Neural cell (in vitro differentiated cells): ENCODE results near the gene ELF1. TPM values are rescaled to one million over a fixed set of nuclear protein-coding genes. Genes with fewer than 3 reads are reported as not detected.
"Not testable (repeated sequence)": the region's sequence is repeated elsewhere in the genome, so short reads cannot be mapped to it uniquely, and the experiment has no call there.

Experiments used
- H2AFZ ChIP-seq: fragments of 200-600, 300-800 bp; sonication (generic), shearing (Covaris generic); 2 replicates; pipeline ENCODE4 v1.6.0; 2014; ENCODE audit warnings: low read depth, mild to moderate bottlenecking, antibody characterized with exemption, low read length, moderate library complexity
- H3F3A ChIP-seq: fragments of 200-600 bp; shearing (Covaris generic); 2 replicates; pipeline ENCODE4 v1.6.1; 2016; ENCODE audit warnings: mild to moderate bottlenecking, moderate library complexity, mixed read lengths, antibody characterized with exemption, low read length; ENCODE audit not compliant: insufficient read depth, poor library complexity, severe bottlenecking
- H3K27ac ChIP-seq: fragments of 200-600, 300-800 bp; sonication (generic), shearing (Covaris generic); 2 replicates; pipeline ENCODE4 v1.5.1; 2014; ENCODE audit warnings: mild to moderate bottlenecking, low read length, moderate library complexity
- H3K27me3 ChIP-seq: fragments of 300-800, 200-600 bp; sonication (generic), shearing (Covaris generic); 2 replicates; pipeline ENCODE4 v1.6.0; 2014; ENCODE audit warnings: mild to moderate bottlenecking, low read depth, low read length, moderate library complexity; ENCODE audit not compliant: insufficient read depth
- H3K36me3 ChIP-seq: fragments of 300-800, 200-600 bp; sonication (generic), shearing (Covaris generic); 2 replicates; pipeline ENCODE4 v1.5.1; 2014; ENCODE audit warnings: mild to moderate bottlenecking, antibody characterized with exemption, low read length, moderate library complexity; ENCODE audit not compliant: insufficient read depth
- H3K4me2 ChIP-seq: fragments of 300-800, 200-600 bp; sonication (generic), shearing (Covaris generic); 2 replicates; pipeline ENCODE4 v1.6.0; 2014; ENCODE audit warnings: mild to moderate bottlenecking, low read length
- H3K4me3 ChIP-seq: fragments of 300-800, 200-600 bp; sonication (generic), shearing (Covaris generic); 2 replicates; pipeline ENCODE4 v1.5.1; 2014; ENCODE audit warnings: mild to moderate bottlenecking, low read length, moderate library complexity
- H3K79me2 ChIP-seq: fragments of 200-600 bp; shearing (Covaris generic); replicated peaks from 2 replicates; pipeline ENCODE4 v1.6.0; 2014; ENCODE audit warnings: mild to moderate bottlenecking, low read length, moderate library complexity; ENCODE audit not compliant: insufficient read depth
- H3K9ac ChIP-seq: fragments of 300-800, 200-600 bp; sonication (generic), shearing (Covaris generic); 2 replicates; pipeline ENCODE4 v1.6.1; 2016; ENCODE audit warnings: mild to moderate bottlenecking, low read length, mixed read lengths
- H3K9me2 ChIP-seq: fragments of 200-600 bp; shearing (Covaris generic); 2 replicates; pipeline ENCODE4 v1.6.1; 2016; ENCODE audit warnings: mild to moderate bottlenecking, low read length, mixed read lengths; ENCODE audit not compliant: insufficient read depth
- H3K9me3 ChIP-seq: fragments of 200-600, 300-800 bp; sonication (generic), shearing (Covaris generic); 2 replicates; pipeline ENCODE4 v1.6.1; 2016; ENCODE audit warnings: mild to moderate bottlenecking, mixed run types, low read length, moderate library complexity, mixed read lengths
- H4K20me1 ChIP-seq: fragments of 200-600 bp; shearing (Covaris generic); 2 replicates; pipeline ENCODE4 v1.6.1; 2016; ENCODE audit warnings: mild to moderate bottlenecking, mixed run types; ENCODE audit not compliant: insufficient read depth
- EP300 ChIP-seq: fragments of 450-650 bp; conservative IDR thresholded peaks from 2 replicates; pipeline ENCODE4 v1.6.1; 2014; ENCODE audit warnings: antibody characterized with exemption, mild to moderate bottlenecking, moderate library complexity; ENCODE audit not compliant: poor library complexity, severe bottlenecking
- EZH2 ChIP-seq: fragments of 200-600, 300-800 bp; shearing (Covaris generic), sonication (generic); IDR thresholded peaks from 2 replicates; pipeline ENCODE4 v1.6.1; 2014; ENCODE audit warnings: antibody characterized with exemption, low read length, borderline replicate concordance, mild to moderate bottlenecking; ENCODE audit not compliant: insufficient read depth, poor library complexity, severe bottlenecking
- MXI1 ChIP-seq: fragments of 450-650 bp; conservative IDR thresholded peaks from 2 replicates; pipeline ENCODE4 v1.6.1; 2014; ENCODE audit warnings: antibody characterized with exemption, mild to moderate bottlenecking; ENCODE audit not compliant: poor library complexity, severe bottlenecking
- POLR2AphosphoS5 ChIP-seq: IDR thresholded peaks from 2 replicates; pipeline ENCODE4 v1.6.1; 2012
- RAD21 ChIP-seq: fragments of 450-650 bp; conservative IDR thresholded peaks from 2 replicates; pipeline ENCODE4 v1.6.1; 2014; ENCODE audit warnings: antibody characterized with exemption, mild to moderate bottlenecking, moderate library complexity
- SMC3 ChIP-seq: fragments of 450-650 bp; conservative IDR thresholded peaks from 2 replicates; pipeline ENCODE4 v1.6.1; 2014; ENCODE audit warnings: antibody characterized with exemption, mild to moderate bottlenecking, moderate library complexity; ENCODE audit not compliant: poor library complexity
- TAF1 ChIP-seq: IDR thresholded peaks from 2 replicates; pipeline ENCODE4 v1.6.1; 2012; ENCODE audit warnings: low read depth
- polyA plus RNA-seq: library from polyadenylated mRNA; depleted of rRNA; stranded (reverse); fragments of >200 nt; gene quantifications from 2 replicates; pipeline ENCODE4 v1.2.3, GENCODE V29; 2014
- TF ChIP-seq, protein P1 (sequence below): fragments of 450-650 bp; IDR thresholded peaks from 2 replicates; pipeline ENCODE4 v1.5.1; 2014; ENCODE audit warnings: antibody characterized with exemption, mild to moderate bottlenecking, moderate library complexity; ENCODE audit not compliant: poor library complexity, severe bottlenecking
- TF ChIP-seq, protein P2 (sequence below): IDR thresholded peaks from 2 replicates; pipeline ENCODE4 v1.6.1; 2012; ENCODE audit warnings: borderline replicate concordance

ELF1 gene
- polyA plus RNA-seq, 1 donor from 2014 or later: 2.0 TPM

DNA sequence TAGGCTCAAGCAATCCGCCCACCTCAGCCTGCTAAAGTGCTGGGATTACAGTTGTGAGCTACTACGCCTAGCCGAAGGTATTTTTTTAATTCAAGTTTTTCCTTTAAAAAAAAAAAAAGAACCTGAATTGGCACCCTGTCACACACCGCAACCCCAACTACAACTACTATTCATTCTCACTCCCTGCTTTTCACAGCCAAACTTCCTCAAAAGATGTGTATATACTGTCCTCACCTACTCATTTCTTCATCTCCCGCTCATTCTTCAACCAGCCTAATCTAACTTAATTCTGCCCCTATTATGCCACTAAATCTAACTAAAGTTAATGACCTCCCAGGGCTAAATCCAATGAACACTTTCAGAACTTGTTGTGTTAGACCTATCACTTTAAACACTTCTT lies 29.5 kb upstream of the ELF1 start:
- H3F3A ChIP-seq: no peaks in the 10 kb centered on the region
- H3K9ac ChIP-seq: no peak overlapping the region
- no peak overlapping the region for H3K27ac ChIP-seq
- no peaks in the 10 kb centered on the region for H3K9me2 ChIP-seq
- no peaks in the 10 kb centered on the region for H3K36me3 ChIP-seq
- no peak overlapping the region for H2AFZ ChIP-seq
- H3K4me3 ChIP-seq: no peak overlapping the region
- no peaks in the 10 kb centered on the region for H3K79me2 ChIP-seq
- H3K9me3 ChIP-seq: no peaks in the 10 kb centered on the region
- H3K4me2 ChIP-seq: no peak overlapping the region
- TF ChIP-seq MXI1: no peak
- TF ChIP-seq, protein P1, sequence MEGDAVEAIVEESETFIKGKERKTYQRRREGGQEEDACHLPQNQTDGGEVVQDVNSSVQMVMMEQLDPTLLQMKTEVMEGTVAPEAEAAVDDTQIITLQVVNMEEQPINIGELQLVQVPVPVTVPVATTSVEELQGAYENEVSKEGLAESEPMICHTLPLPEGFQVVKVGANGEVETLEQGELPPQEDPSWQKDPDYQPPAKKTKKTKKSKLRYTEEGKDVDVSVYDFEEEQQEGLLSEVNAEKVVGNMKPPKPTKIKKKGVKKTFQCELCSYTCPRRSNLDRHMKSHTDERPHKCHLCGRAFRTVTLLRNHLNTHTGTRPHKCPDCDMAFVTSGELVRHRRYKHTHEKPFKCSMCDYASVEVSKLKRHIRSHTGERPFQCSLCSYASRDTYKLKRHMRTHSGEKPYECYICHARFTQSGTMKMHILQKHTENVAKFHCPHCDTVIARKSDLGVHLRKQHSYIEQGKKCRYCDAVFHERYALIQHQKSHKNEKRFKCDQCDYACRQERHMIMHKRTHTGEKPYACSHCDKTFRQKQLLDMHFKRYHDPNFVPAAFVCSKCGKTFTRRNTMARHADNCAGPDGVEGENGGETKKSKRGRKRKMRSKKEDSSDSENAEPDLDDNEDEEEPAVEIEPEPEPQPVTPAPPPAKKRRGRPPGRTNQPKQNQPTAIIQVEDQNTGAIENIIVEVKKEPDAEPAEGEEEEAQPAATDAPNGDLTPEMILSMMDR: no peak
- TF ChIP-seq TAF1: no peak
- TF ChIP-seq, protein P2, sequence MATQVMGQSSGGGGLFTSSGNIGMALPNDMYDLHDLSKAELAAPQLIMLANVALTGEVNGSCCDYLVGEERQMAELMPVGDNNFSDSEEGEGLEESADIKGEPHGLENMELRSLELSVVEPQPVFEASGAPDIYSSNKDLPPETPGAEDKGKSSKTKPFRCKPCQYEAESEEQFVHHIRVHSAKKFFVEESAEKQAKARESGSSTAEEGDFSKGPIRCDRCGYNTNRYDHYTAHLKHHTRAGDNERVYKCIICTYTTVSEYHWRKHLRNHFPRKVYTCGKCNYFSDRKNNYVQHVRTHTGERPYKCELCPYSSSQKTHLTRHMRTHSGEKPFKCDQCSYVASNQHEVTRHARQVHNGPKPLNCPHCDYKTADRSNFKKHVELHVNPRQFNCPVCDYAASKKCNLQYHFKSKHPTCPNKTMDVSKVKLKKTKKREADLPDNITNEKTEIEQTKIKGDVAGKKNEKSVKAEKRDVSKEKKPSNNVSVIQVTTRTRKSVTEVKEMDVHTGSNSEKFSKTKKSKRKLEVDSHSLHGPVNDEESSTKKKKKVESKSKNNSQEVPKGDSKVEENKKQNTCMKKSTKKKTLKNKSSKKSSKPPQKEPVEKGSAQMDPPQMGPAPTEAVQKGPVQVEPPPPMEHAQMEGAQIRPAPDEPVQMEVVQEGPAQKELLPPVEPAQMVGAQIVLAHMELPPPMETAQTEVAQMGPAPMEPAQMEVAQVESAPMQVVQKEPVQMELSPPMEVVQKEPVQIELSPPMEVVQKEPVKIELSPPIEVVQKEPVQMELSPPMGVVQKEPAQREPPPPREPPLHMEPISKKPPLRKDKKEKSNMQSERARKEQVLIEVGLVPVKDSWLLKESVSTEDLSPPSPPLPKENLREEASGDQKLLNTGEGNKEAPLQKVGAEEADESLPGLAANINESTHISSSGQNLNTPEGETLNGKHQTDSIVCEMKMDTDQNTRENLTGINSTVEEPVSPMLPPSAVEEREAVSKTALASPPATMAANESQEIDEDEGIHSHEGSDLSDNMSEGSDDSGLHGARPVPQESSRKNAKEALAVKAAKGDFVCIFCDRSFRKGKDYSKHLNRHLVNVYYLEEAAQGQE: no peak
- no peak for TF ChIP-seq POLR2AphosphoS5
- TF ChIP-seq EZH2: no peak
- no peak for TF ChIP-seq EP300
- H4K20me1 ChIP-seq: no peaks in the 10 kb centered on the region
- H3K27me3 ChIP-seq: no peaks in the 10 kb centered on the region

- not testable (repeated sequence) for H4K20me1 ChIP-seq, H3K27ac ChIP-seq, H2AFZ ChIP-seq, H3K9me2 ChIP-seq, H3K36me3 ChIP-seq, H3K9ac ChIP-seq, H3K27me3 ChIP-seq, H3K4me3 ChIP-seq, H3K4me2 ChIP-seq, H3K9me3 ChIP-seq, H3F3A ChIP-seq, H3K79me2 ChIP-seq
Measured at GRCh38 chr13:41042419-41042818, 23.3 kb upstream of the ELF1 start.

DNA sequence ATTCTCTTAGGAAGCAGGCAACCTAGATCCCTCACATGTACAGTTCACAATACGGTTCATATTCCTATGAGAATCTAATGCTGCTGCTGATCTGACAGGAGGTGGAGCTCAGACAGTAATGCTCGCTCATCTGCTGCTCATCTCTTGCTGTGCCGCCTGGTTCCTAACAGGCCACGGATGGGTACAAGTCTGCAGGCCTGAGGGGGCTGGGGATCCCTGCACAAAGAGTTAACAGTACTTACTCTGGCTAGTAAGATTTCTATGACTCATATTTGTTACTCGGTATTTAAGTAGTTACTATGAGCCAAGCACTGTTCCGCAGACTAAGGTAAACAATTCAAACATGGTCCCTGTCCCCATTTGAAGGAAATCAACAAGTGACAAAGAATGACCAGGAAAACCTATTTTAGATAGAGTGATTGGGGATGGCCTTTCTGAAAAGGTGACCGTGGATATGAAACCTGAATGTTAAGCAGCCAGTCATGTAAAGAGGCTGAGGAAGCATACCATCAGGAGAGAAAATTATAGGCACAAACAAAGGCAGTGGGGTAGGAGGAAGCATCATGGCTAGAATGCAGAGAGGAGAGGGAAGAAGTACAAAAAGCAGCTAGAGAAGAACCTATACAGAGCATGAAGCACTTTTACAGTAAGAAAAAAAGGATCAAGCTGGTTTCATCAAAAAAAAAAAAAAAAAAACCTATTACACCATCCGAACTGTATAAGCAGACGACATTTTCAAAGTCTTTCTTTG lies 21.6 kb upstream of the ELF1 start:
- H3K27me3 ChIP-seq: no peaks in the 10 kb centered on the region
- no peaks in the 10 kb centered on the region for H3K79me2 ChIP-seq
- H2AFZ ChIP-seq: no peak overlapping the region
- H3K9me2 ChIP-seq: no peaks in the 10 kb centered on the region
- H4K20me1 ChIP-seq: no peaks in the 10 kb centered on the region
- H3K4me3 ChIP-seq: no peak overlapping the region
- no peaks in the 10 kb centered on the region for H3K36me3 ChIP-seq
- TF ChIP-seq EZH2 (no peak), RAD21 (no peak), MXI1 (no peak), SMC3 (no peak), POLR2AphosphoS5 (no peak), EP300 (no peak), TAF1 (no peak)
- TF ChIP-seq, protein P1: no peak
- TF ChIP-seq, protein P2: no peak
- no peak overlapping the region for H3K9ac ChIP-seq
- H3K27ac ChIP-seq: no peak overlapping the region
- no peaks in the 10 kb centered on the region for H3K9me3 ChIP-seq
- no peak overlapping the region for H3K4me2 ChIP-seq
- no peaks in the 10 kb centered on the region for H3F3A ChIP-seq
